ENCODE results near the gene CDK14. TPM values are rescaled to one million over a fixed set of nuclear protein-coding genes. Genes with fewer than 3 reads are reported as not detected.

CDK14 gene
- total and polyA plus RNA-seq, 2 of the 8 experiments (the other 6 are each of a cell fraction or from before 2014, with no cell fraction given), result 5.5 to 47.3 TPM

DNA sequence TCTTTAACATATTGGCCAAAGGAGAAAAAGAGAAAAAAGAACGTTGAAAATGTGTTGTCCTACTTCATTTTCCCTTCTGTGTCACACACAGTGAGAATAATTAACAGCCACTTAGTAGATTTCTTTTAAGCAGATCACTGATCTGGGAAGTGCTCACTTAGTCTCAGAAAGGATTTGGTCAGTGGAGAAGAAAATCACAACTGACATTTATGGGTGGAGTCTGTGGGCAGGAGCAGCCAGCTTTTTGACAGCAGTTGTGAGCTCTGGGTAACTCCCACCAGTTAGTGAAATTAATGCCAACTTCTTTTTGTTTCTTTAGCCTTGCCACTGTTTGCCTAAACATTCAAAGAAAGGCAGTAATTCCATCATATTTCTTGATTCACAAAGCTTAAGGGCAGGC lies 49.7 kb downstream of the CDK14 start:
- no peak overlapping the region for H3K4me3 ChIP-seq (ENCODE audit: extremely low read depth in 1 of 4, insufficient read depth in 2 of 4, low read depth in 3 of 4, low read length in 4 of 4)
- no peaks in the 10 kb centered on the region; a peak in 2 of 8 replicates for H3K36me3 ChIP-seq (ENCODE audit: control insufficient read depth in 2 of 4, insufficient read depth in 4 of 4, low read length in 3 of 4)
- no peaks in the 10 kb centered on the region for H3K9me3 ChIP-seq (ENCODE audit: insufficient read depth in 2 of 2, low read depth in 1 of 2, low read length in 1 of 2)
- H3K79me1 ChIP-seq (ENCODE audit: low read depth, low read length), result no peaks in the 10 kb centered on the region
- no peak overlapping the region for H4K91ac ChIP-seq (replicated peaks; ENCODE audit: insufficient read length, low read length)
- H4K5ac ChIP-seq (ENCODE audit: insufficient read length, low read depth, low read length), result no peak overlapping the region
- H2AFZ ChIP-seq (ENCODE audit: low read length), result no peak overlapping the region
- ChIA-PET POLR2A (ENCODE audit: partially characterized antibody) (interaction anchor here (0.6 kb wide), 1 partner anchor 560 kb away, joined by 3 read pairs; no protein-coding TSS in a partner anchor), CTCF (ENCODE audit: partially characterized antibody) (no interaction called here)
- H3K23me2 ChIP-seq (ENCODE audit: low read depth, low read length), result no peaks in the 10 kb centered on the region
- H3K79me2 ChIP-seq (ENCODE audit: control insufficient read depth in 1 of 2, insufficient read depth in 2 of 2, low read length in 2 of 2), result 0 out of 4 replicates have a peak, but pooled peaks cover 0 to 2% of the 10 kb centered on the region in 2 experiments
- no peak overlapping the region for H3K56ac ChIP-seq (replicated peaks; ENCODE audit: insufficient read length, low read depth, low read length)
- no peak overlapping the region for H2BK20ac ChIP-seq (ENCODE audit: low read length)
- DNase-seq (ENCODE audit: low read depth in 1 of 2, low spot score in 2 of 2), result no peak
- TF ChIP-seq SP1 (IDR thresholded peaks at IDR 0.05; ENCODE audit: low read depth, low read length) (no peak), POLR2A (IDR thresholded peaks at IDR 0.05; ENCODE audit: control extremely low read depth in 1 of 2, low read depth in 2 of 2, low read length in 2 of 2) (no peak), HDAC2 (IDR thresholded peaks at IDR 0.05; ENCODE audit: borderline replicate concordance in 1 of 2, low read depth in 2 of 2, low read length in 2 of 2) (no peak), TAF7 (optimal IDR thresholded peaks at IDR 0.05; ENCODE audit: borderline replicate concordance, low read depth, low read length) (no peak), SIRT6 (IDR thresholded peaks at IDR 0.05; ENCODE audit: low read length) (no peak), RFX5 (IDR thresholded peaks at IDR 0.05; ENCODE audit: borderline replicate concordance, low read depth, low read length) (no peak), RXRA (IDR thresholded peaks at IDR 0.05; ENCODE audit: insufficient read depth, low read depth, low read length) (no peak), SUZ12 (IDR thresholded peaks at IDR 0.05; ENCODE audit: low read length) (no peak), RBBP5 (IDR thresholded peaks at IDR 0.05; ENCODE audit: borderline replicate concordance, low read depth, low read length) (no peak), KDM4A (IDR thresholded peaks at IDR 0.05; ENCODE audit: low read depth, low read length, severe bottlenecking) (no peak), TCF12 (IDR thresholded peaks at IDR 0.05; ENCODE audit: low read depth, low read length) (no peak)
- no peak overlapping the region for H3K9ac ChIP-seq (replicated peaks in 1 of 4; ENCODE audit: extremely low read depth in 1 of 4, low read depth in 3 of 4, low read length in 3 of 4)
- no peak overlapping the region for H2BK120ac ChIP-seq (replicated peaks; ENCODE audit: low read depth, low read length)
- no peaks in the 10 kb centered on the region for H3K27me3 ChIP-seq (replicated peaks in 1 of 4; ENCODE audit: control insufficient read depth in 3 of 4, extremely low read depth in 1 of 4, insufficient read depth in 3 of 4, low read length in 3 of 4)
- H3K23ac ChIP-seq (ENCODE audit: insufficient read length), result no peak overlapping the region
- H3K27ac ChIP-seq (ENCODE audit: low read depth, low read length), result no peak overlapping the region
- no peak overlapping the region for H3K4ac ChIP-seq (replicated peaks; ENCODE audit: insufficient read length, low read depth, low read length)
- no peak for FAIRE-seq
- no peaks in the 10 kb centered on the region for H4K20me1 ChIP-seq (replicated peaks in 1 of 2; ENCODE audit: control insufficient read depth in 1 of 2, insufficient read depth in 2 of 2, low read length in 2 of 2)
- H2BK15ac ChIP-seq (ENCODE audit: low read length), result no peak overlapping the region
- no peak overlapping the region for H3K4me2 ChIP-seq (ENCODE audit: insufficient read depth in 1 of 2, low read depth in 2 of 2, low read length in 2 of 2)
- WGBS, 2 experiments (ENCODE audit: extremely low coverage in 1 of 2, insufficient coverage in 1 of 2, insufficient read length in 1 of 2, insufficient replicate concordance in 2 of 2, low coverage in 1 of 2, low lambda C conversion rate in 2 of 2, missing lambda C conversion rate in 1 of 2), result 60% methylated on average over 1 of the region's 1 CpG; no CpG with 5 or more reads in 1 of the 2 experiments
- H2BK5ac ChIP-seq (ENCODE audit: low read depth, low read length), result no peak overlapping the region
- H3K14ac ChIP-seq (ENCODE audit: insufficient read length), result no peak overlapping the region
- H2AK5ac ChIP-seq (ENCODE audit: low read depth, low read length), result no peak overlapping the region
- H3K18ac ChIP-seq (ENCODE audit: extremely low read depth, low read length), result no peak overlapping the region
- peaks cover 0 to 3% (median 1%) of the 10 kb centered on the region in 4 experiments; a peak in 3 of 7 replicates for H3K4me1 ChIP-seq (replicated peaks in 1 of 4; ENCODE audit: control insufficient read depth in 3 of 4, insufficient read depth in 4 of 4, low read length in 3 of 4)
- no peak overlapping the region for H2BK12ac ChIP-seq (ENCODE audit: low read depth, low read length)
- H4K8ac ChIP-seq (ENCODE audit: extremely low read depth, insufficient read depth, low read length), result no peak overlapping the region
